SH-SY5Y (cell line): ENCODE results near the gene FERMT2.
A peak's percentile ranks its signal among the peaks of the same experiment; 100 is the strongest.

ENCODE experiments used
- GATA2 ChIP-seq: IDR thresholded peaks from 2 replicates; pipeline ENCODE4 v1.6.1; 2011; ENCODE audit warnings: mild to moderate bottlenecking, low read depth, low read length
- GATA3 ChIP-seq: IDR thresholded peaks from 2 replicates; pipeline ENCODE4 v1.6.1; 2011; ENCODE audit warnings: low read depth, mild to moderate bottlenecking, low read length, moderate library complexity

The FERMT2 gene, protein sequence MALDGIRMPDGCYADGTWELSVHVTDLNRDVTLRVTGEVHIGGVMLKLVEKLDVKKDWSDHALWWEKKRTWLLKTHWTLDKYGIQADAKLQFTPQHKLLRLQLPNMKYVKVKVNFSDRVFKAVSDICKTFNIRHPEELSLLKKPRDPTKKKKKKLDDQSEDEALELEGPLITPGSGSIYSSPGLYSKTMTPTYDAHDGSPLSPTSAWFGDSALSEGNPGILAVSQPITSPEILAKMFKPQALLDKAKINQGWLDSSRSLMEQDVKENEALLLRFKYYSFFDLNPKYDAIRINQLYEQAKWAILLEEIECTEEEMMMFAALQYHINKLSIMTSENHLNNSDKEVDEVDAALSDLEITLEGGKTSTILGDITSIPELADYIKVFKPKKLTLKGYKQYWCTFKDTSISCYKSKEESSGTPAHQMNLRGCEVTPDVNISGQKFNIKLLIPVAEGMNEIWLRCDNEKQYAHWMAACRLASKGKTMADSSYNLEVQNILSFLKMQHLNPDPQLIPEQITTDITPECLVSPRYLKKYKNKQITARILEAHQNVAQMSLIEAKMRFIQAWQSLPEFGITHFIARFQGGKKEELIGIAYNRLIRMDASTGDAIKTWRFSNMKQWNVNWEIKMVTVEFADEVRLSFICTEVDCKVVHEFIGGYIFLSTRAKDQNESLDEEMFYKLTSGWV

DNA sequence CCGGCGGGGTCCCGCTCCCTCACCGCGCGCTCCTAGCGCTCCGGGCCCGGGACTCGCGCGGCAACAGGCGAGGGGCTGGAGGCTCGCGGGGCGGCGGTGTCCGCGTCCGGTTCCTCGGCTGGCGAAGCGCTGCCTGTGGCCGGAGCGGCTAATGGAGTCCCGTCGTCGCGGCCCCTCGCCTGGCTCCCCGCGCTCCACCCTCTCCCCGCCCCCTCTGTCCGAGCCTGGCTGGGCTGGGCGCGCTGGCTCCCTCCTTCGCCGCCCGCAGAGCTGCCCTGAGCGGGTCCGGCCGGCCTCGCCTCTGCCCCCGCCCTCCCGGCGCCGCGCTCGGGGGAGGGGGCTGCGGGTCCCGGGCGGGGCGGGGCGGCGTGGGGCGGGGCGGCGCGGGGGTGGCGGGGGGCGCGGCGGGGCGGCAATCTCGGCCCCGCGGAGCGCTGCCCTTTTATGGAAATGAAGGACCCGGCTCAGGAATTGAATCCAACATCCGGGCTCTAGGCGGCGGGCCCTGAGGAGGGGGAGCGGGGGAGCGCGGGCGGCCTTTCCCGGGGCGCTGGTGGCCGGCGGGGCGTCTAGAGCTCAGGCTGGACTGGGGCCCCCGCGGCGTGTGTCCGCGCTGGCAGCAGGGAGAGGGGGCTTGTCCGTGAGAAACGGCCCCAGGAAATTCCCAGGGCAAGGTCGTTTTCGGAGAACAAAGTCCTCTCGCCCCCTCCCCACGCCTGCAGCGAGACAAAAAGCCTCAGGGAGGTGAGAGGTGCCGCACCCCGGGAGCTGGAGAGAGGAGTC is at the start of gene FERMT2:
FERMT2 (minus strand) TSS at position 153 of the 783 bp plus-strand sequence. CDS start 482 bp downstream, outside the sequence.
- no peak for TF ChIP-seq GATA3

- TF ChIP-seq GATA3 = no peak
- TF ChIP-seq GATA2 = no peak
Observed at GRCh38 chr14:52998376-52999015, 47.6 kb upstream of the FERMT2 start.

- TF ChIP-seq GATA2 (no peak), GATA3 (no peak)
Observed at GRCh38 chr14:52996493-52996892, 45.6 kb upstream of the FERMT2 start.

DNA sequence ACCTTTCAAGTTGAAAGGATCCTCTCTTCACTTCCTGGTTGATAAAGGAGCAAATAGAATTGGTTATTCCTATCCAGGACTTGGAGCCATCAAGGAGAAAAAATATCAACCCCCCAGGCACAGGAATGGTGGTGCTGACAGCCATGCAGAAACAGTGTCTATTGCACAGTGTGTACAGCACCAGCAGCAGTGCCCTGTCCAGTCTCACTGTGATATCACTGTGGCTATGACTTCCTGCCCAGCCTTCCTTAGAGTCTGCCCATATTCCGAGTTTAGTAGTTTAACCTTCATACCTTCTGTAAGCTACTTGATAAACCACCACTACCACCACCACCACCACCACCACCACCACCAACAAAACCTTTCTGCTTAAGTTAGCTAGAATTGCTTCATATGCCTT is 45.1 kb upstream of the FERMT2 start:
- TF ChIP-seq GATA3 (no peak), GATA2 (no peak)

- TF ChIP-seq GATA3 = no peak
- no peak for TF ChIP-seq GATA2
Observed at GRCh38 chr14:52992236-52992870, 41.5 kb upstream of the FERMT2 start.

DNA sequence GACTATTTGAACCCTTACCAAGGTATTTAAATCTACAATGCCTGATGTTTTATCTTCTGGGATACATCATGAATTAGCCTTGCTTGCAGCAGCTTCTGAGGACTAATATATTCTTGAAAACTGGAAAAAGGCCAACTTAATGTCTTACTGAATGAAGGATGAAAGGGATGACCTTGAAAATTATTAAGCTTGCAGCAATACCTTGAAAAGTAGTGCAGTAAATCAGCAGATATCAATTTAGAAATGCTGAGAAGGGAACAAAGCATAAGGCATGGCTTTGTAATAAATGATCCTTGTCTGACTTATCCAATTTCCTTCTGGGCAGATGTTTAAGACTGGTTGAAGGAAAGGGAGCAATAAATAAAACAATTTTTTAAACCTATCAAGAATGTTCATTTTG is 37.3 kb upstream of the FERMT2 start:
- TF ChIP-seq GATA2 = no peak
- TF ChIP-seq GATA3 = no peak

GRCh38 chr14:52987514-52987913 is 36.7 kb upstream of the FERMT2 start:
- TF ChIP-seq GATA2 (no peak), GATA3 (no peak)

GRCh38 chr14:52987042-52987441 is 36.2 kb upstream of the FERMT2 start:
- no peak for TF ChIP-seq GATA3
- no peak for TF ChIP-seq GATA2

DNA sequence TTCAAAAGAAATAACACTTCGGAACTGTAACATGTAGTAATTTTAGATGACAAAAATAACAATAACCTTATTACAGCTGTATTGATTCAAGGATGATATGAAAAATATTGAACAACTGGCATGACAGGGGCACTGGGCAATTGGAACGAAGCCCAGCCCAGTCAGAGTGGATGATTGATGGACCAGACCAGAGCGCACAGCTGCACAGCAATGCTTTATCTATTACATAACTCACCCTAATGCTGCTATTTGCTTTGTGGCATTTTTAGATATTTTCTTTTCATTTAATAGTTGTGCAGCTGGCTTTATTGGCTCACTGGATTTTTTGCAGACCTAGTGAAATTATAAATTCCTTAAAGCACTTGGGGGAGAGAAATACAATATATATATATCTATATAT is 26.9 kb upstream of the FERMT2 start:
- no peak; the same call in 1 of the 2 replicates for TF ChIP-seq GATA3
- peak; percentile 80 for TF ChIP-seq GATA2

- TF ChIP-seq GATA3 (no peak), GATA2 (no peak)
Observed at GRCh38 chr14:52974406-52974805, 23.6 kb upstream of the FERMT2 start.

- no peak for TF ChIP-seq GATA3
- TF ChIP-seq GATA2 = no peak
Observed at GRCh38 chr14:52961060-52961639, 10.3 kb upstream of the FERMT2 start.

GRCh38 chr14:52960627-52961026 is 9.8 kb upstream of the FERMT2 start:
- TF ChIP-seq GATA2 (no peak), GATA3 (no peak)

DNA sequence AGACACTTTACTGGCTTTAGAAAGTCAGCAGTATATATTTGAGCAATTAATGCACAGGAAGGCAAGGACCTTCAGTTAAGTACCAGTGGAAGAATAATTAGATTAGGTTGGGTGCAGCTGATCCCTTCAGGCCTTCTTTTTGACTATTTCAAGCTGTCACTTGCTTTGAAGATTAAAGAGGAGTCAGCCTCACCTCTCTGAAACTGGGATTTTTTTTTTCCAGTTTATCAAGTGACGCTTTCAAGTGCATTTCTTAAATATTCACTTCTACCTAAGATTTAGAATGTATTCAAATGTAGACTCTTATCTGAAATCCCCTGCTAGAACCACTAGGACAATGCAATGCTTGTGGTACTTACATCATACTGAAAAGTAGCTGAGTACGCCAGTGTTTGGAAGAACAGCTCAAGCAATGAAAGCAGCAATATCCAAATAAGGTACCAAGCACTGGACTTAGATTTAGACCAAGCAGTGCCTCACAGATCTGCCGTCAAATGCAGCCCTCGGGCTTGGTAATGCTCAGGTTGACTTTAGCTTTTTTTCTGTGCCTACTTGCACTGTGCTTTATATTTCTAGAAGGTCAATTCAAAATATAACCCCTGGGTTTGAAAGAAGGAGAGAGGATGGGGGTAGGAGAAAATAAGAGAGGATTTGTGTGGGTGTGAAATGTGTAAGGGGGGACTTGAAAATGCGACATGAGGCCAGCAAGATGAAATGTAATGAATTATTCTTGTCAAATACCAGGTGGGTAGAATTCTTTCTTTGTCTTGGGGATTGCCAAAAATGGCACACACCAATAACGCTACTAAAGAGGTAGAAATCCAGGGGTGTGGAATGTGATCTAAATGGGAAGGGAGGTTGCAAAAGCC is 3.7 kb upstream of the FERMT2 start:
- no peak for TF ChIP-seq GATA3
- TF ChIP-seq GATA2 = no peak
